C4-2B (cell line): ENCODE data around the gene HLA-DQA1.

Experiments used
- ZFX ChIP-seq: fragments of 450-650 bp; IDR thresholded peaks from 2 replicates; pipeline ENCODE4 v1.6.1; 2017
- TF ChIP-seq, protein P1 (sequence below): fragments of 450-650 bp; conservative IDR thresholded peaks from 2 replicates; pipeline ENCODE4 v1.5.1; 2017; ENCODE audit warnings: mild to moderate bottlenecking

DNA sequence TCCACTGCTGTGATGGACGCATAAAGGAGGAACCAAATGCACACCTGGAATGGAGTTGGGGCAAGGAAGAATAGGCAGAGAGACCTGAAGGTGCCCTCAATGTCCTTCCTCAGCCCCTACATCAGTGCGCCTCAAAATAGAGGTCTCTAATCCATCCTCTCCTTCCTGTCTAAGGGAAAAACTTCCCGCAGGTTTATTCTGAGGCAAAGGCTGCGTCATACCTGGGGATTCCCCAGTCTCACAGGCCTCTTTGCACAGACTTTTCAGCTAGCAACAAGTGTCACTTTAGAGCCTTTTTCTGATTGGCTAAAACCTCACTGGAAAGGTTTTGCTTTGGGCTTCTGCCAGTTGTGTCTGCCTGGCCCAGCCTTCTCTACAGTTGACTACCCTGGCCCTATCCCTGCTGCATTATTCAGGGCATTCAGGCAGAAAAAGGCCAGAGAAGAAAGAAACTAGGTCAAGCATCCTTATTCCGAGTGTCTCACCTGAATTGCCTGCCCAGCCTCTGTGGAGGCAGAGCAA, 31.1 kb downstream of the HLA-DQA1 start:
- TF ChIP-seq, protein P1, sequence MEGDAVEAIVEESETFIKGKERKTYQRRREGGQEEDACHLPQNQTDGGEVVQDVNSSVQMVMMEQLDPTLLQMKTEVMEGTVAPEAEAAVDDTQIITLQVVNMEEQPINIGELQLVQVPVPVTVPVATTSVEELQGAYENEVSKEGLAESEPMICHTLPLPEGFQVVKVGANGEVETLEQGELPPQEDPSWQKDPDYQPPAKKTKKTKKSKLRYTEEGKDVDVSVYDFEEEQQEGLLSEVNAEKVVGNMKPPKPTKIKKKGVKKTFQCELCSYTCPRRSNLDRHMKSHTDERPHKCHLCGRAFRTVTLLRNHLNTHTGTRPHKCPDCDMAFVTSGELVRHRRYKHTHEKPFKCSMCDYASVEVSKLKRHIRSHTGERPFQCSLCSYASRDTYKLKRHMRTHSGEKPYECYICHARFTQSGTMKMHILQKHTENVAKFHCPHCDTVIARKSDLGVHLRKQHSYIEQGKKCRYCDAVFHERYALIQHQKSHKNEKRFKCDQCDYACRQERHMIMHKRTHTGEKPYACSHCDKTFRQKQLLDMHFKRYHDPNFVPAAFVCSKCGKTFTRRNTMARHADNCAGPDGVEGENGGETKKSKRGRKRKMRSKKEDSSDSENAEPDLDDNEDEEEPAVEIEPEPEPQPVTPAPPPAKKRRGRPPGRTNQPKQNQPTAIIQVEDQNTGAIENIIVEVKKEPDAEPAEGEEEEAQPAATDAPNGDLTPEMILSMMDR, result no peak
- no peak for TF ChIP-seq ZFX
